Pancreas (tissue), 10 donors: Measurements from ENCODE around the gene DCST2. TPM values are rescaled to one million over a fixed set of nuclear protein-coding genes. Genes with fewer than 3 reads are reported as not detected.

Experiments used
- ATAC-seq, 4 donors: fragments of 200-7000 bp; cut with Tn5 transposase; one replicate each; pipeline versions ENCODE4 v1.8.0 to v1.9.1; 2020; ENCODE audit warnings: mild to moderate bottlenecking in 4 of 4, moderate library complexity in 4 of 4
- DNase-seq, 6 donors: peaks; one replicate each; pipeline ENCODE4 v3.0.0-alpha.2; 2020
- FAIRE-seq: peaks from 2 replicates; lab custom pipeline; 2012; peaks lifted over from hg19 to GRCh38; lab: Jason Lieb, UNC
- H3K27ac ChIP-seq, 4 donors: fragments of 200-600 bp; sonication (generic); 1 replicate in 3 of 4; 2 replicates in 1 of 4; pipeline versions ENCODE4 v1.5.0 to v1.8.0; 2020
- H3K27me3 ChIP-seq, 4 donors: fragments of 200-600 bp; one replicate each; pipeline ENCODE4 v1.8.0; 2021
- H3K36me3 ChIP-seq, 3 donors: fragments of 200-600 bp; sonication (generic) in 1 of 3; one replicate each; pipeline versions ENCODE4 v1.5.0 to v1.8.0; 2020 to 2021
- H3K4me1 ChIP-seq, 3 donors: fragments of 200-600 bp; one replicate each; pipeline ENCODE4 v1.8.0; 2021
- H3K4me3 ChIP-seq, 4 donors: fragments of 200-600 bp; sonication (generic) in 2 of 4; one replicate each; pipeline versions ENCODE4 v1.5.0 to v1.8.0; 2020 to 2021
- H3K9me3 ChIP-seq, 4 donors: fragments of 200-600 bp; one replicate each; pipeline ENCODE4 v1.8.0; 2021
- CTCF ChIP-seq, 4 donors: fragments of 200-600 bp; sonication (generic) in 3 of 4; IDR thresholded peaks; one replicate each; pipeline versions ENCODE4 v1.5.0 to v1.8.0; 2021; ENCODE audit warnings: antibody characterized with exemption in 4 of 4
- WGBS, 2 donors: extraction: QIAGEN DNeasy Blood & Tissue Kit; methylation state at CpG; one replicate each; pipeline ENCODE4 v1.1.7; 2013; 5-methylcytosine and 5-hydroxymethylcytosine counted together
- intact Hi-C, 3 donors: fragments of 100-400 bp; cut with DNase I; formaldehyde crosslinking; loops; one replicate each; pipeline versions ENCODE4 v1.11.1 to v1.14.2; 2022
- polyA plus RNA-seq, 2 donors: library from polyadenylated mRNA; stranded (reverse); fragments of 200-250 nt; gene quantifications; one replicate each; pipeline ENCODE4 v1.2.3, GENCODE V29; 2013
- total RNA-seq, 6 donors: library from RNA; stranded (reverse); fragmentation: NEBNext Ultra II Directional in 4 of 6; extraction: Animal tissue kit (Norgen Biotek cat#: 25700) in 4 of 6; gene quantifications; one replicate each; pipeline versions ENCODE4 v1.2.1 to v1.2.4, GENCODE V29; 2021 to 2023
- donor health status: healthy with polysubstance abuse.
- donor health status: DM: no; HTN: no; CAD: no; lungs with moderate emphysema.
- donor health status: DM: no; HTN: no; CAD: no.
- donor health status: control.
- donor health status: control.
- donor health status: Bipolar disorder and iron deficiency.
- donor health status: DM: yes; HTN: yes; CAD: no.
- donor health status: DM: no; HTN: no; CAD: no.
- donor health status: DM: no; HTN: no; CAD: no.
- donor health status: DM: yes; HTN: yes; CAD: no.

DCST2 gene
- total and polyA plus RNA-seq, 8 donors: 0.12 to 5.1 (median 0.51) TPM

- FAIRE-seq: no peak
Observed at GRCh38 chr1:155012026-155012546, 21.5 kb downstream of the DCST2 start.

DNA sequence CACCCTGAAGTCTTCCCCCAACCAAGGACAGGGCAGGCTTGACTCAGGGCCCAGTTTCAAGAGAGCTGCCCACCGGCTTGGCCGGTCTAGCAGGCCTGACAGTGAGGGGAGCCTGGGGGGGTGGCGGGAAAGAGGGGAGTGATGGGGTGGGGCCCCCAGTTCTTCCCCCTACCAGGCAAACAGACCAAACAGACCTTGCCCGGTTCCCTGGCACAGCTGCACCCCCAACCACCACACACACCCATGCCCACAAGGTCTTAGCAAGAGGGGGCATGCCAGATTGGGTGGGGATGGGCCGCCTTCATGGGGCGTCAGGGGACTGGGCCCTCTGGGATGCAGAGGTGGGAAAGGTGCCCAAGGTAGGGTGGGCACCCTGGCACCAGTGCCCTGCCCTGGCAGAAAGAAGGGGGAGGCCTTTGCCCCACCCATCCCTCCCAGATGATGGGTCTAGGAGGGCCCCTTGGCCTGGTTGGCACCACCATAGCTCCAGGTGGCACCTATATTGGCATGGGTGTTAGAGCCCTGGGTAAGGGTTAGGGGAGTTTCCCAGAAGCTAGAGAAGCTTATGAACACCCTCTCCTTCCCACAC lies 22.1 kb downstream of the DCST2 start:
- ATAC-seq (no peak), FAIRE-seq (no peak), DNase-seq (no peak)
- H3K27ac ChIP-seq: peak overlapping the region in 1 of 4 donors; percentile 4
- H3K27me3 ChIP-seq: no peaks in the 10 kb centered on the region
- H3K4me3 ChIP-seq: no peak overlapping the region
- 65 to 81% methylated on average over 5 to 6 of the region's 6 CpGs for WGBS, 2 donors
- intact Hi-C loops: loop anchor here in 2 of 3 donors (10.0 kb wide), 1 partner anchor 47 kb away; the partner anchor contains the start of gene PYGO2 (in 2 of the 2)
- no peaks in the 10 kb centered on the region for H3K9me3 ChIP-seq
- peaks cover 23 to 38% (median 27%) of the 10 kb centered on the region in 3 donors for H3K4me1 ChIP-seq
- no peak for TF ChIP-seq CTCF (IDR thresholded peaks at IDR 0.05)
- H3K36me3 ChIP-seq: peaks cover 0 to 22% (median 9%) of the 10 kb centered on the region in 3 donors

More at GRCh38 chr1:155012026-155012546, 21.5 kb downstream of the DCST2 start:
- Histone ChIP-seq H3K36me3 (peaks cover 0 to 24% (median 9%) of the 10 kb centered on the region in 3 donors), H3K27ac (no peak overlapping the region), H3K4me1 (peaks cover 17 to 33% (median 25%) of the 10 kb centered on the region in 3 donors), H3K9me3 (no peaks in the 10 kb centered on the region), H3K27me3 (no peaks in the 10 kb centered on the region), H3K4me3 (no peak overlapping the region)
- intact Hi-C loops: loop anchor here in 2 of 3 donors (10.0 kb wide), 1 partner anchor 47 kb away; the partner anchor contains the start of gene PYGO2 (in 2 of the 2)
- peak in 2 of 6 donors; percentile 56 to 64 for DNase-seq
- ATAC-seq: peak in 3 of 4 donors; percentile 37 to 50 (median 42)
- 23 to 31% methylated on average over 9 of the region's 9 CpGs for WGBS, 2 donors
- TF ChIP-seq CTCF (IDR thresholded peaks at IDR 0.05): no peak

DNA sequence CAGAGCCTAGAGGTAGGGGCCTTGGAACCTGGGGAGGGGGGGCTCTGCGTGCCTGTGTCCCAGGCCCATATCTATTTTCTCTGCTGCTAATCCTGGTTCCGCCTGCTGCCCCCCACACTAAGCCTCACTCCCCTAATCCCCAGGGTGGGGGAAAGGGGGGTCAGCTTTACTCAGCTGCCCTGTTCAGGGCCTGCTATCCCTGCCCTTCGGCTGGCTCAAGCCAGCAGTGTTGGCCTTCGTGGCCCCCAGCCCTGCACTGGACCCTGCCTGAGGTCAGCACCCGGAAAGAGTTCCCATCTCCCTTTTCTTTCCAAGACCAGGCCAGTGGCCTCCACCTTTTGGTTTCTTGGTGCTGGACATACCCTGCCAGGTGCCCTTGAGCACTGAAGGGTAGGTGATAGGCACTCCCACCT lies 22.6 kb downstream of the DCST2 start:
- FAIRE-seq: no peak
- Histone ChIP-seq H3K27ac (no peak overlapping the region), H3K36me3 (peaks cover 0 to 17% (median 9%) of the 10 kb centered on the region in 3 donors), H3K27me3 (no peaks in the 10 kb centered on the region), H3K9me3 (no peaks in the 10 kb centered on the region), H3K4me1 (peaks cover 28 to 43% (median 32%) of the 10 kb centered on the region in 3 donors), H3K4me3 (no peak overlapping the region)
- ATAC-seq: no peak
- DNase-seq: no peak
- no peak for TF ChIP-seq CTCF (IDR thresholded peaks at IDR 0.05)
- intact Hi-C loops: loop anchor here in 2 of 3 donors (10.0 kb wide), 1 partner anchor 46 kb away; the partner anchor contains the start of gene PYGO2 (in 2 of the 2)
- WGBS, 2 donors: 53% methylated on average over 5 of the region's 5 CpGs

DNA sequence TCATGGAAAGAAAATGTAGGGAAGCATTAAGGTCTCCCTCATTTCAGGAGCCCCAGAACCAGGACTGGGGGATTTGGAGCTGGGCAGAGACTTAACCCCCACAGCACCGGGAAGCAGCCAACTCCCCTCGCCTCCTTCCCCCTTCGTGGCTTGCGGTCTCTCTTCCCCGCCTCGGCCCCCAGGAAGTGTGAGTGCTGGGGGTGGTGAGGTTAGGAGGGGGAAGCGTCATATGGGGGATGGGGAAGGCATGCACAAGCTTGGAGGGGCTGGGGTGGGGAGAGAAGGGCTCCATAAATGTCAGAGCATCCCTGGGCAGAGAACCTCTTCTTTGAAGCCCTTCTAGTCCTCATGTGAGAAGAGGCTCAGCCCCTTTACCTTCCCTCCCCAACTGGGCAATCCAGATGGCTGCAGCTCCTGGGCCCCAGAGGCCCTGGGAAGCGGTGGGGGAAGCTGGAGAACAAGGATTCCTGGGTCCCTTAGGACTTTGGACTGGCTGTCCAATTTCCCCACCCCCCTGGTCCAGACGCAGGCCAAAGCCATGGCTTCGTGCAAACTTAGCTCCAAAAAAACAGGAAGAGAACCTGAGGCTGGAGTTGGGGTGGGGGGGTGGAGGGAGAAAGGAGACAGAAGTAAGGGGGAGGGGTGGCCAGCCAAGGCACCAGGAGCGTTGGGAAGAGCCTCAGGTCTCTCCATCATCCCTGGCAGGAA lies 23.2 kb downstream of the DCST2 start:
- TF ChIP-seq CTCF (IDR thresholded peaks at IDR 0.05): no peak
- Histone ChIP-seq H3K27ac (peak overlapping the region in 1 of 4 donors; percentile 30), H3K27me3 (no peaks in the 10 kb centered on the region), H3K4me3 (peak overlapping the region in 1 of 4 donors; percentile 5), H3K9me3 (no peaks in the 10 kb centered on the region), H3K36me3 (peaks cover 0 to 13% (median 7%) of the 10 kb centered on the region in 3 donors), H3K4me1 (peaks cover 32 to 48% (median 34%) of the 10 kb centered on the region in 3 donors)
- intact Hi-C loops: loop anchor here in 2 of 3 donors (10.0 kb wide), 1 partner anchor 46 kb away; the partner anchor contains the start of gene PYGO2 (in 2 of the 2)
- WGBS, 2 donors: 52 to 61% methylated on average over 11 of the region's 11 CpGs
- DNase-seq: no peak
- no peak for FAIRE-seq
- no peak for ATAC-seq
